ENCODE measurements around the gene WNT3A. TPM values are rescaled to one million over a fixed set of nuclear protein-coding genes. Genes with fewer than 3 reads are reported as not detected.

The WNT3A gene
- total RNA-seq, 1 experiment from 2014 or later: 0.24 TPM

- CTCF ChIA-PET: no interaction called here
- Histone ChIP-seq H4K20me1 (ENCODE audit: insufficient read depth) (no peaks in the 10 kb centered on the region), H3K27me3 (ENCODE audit: insufficient read depth, low read depth) (no peaks in the 10 kb centered on the region), H2AFZ (no peak overlapping the region), H3K4me3 (0 out of 2 replicates have a peak overlapping the region, but pooled peaks have one; percentile 13), H3K79me2 (ENCODE audit: low read depth) (no peaks in the 10 kb centered on the region), H3K27ac (peak overlapping the region; percentile 68), H3K4me1 (replicated peaks; ENCODE audit: insufficient read depth) (peaks cover 45% of the 10 kb centered on the region), H3K9me2 (ENCODE audit: insufficient read depth) (no peaks in the 10 kb centered on the region), H3K9me3 (ENCODE audit: insufficient read depth, low read depth) (no peaks in the 10 kb centered on the region), H3K36me3 (ENCODE audit: low read depth) (no peaks in the 10 kb centered on the region), H3K4me2 (peak overlapping the region; percentile 76), H3F3A (ENCODE audit: insufficient read depth, low read depth) (peaks cover 50% of the 10 kb centered on the region)
- peak; percentile 90 to 96 for DNase-seq
- POLR2A ChIA-PET (ENCODE audit: unreplicated experiment): interaction anchor here (0.7 to 1.0 kb wide), 2 partner anchors 41 to 44 kb away, joined by 5 to 7 read pairs; no protein-coding TSS in a partner anchor
- TF ChIP-seq EZH2 (IDR thresholded peaks at IDR 0.05; ENCODE audit: low read depth) (no peak), CTCF (conservative IDR thresholded peaks at IDR 0.05) (no peak)
- BruUV-seq (replicated peaks): no TSS peak
- intact Hi-C loops (cut with micrococcal nuclease; ENCODE audit: unreplicated experiment): loop anchor here (1.0 to 2.0 kb wide), 2 partner anchors 30 to 39 kb away; no protein-coding TSS in a partner anchor
Measured at GRCh38 chr1:228043281-228043848, 36.6 kb downstream of the WNT3A start.

GRCh38 chr1:228044961-228045360 is 38.2 kb downstream of the WNT3A start:
- Histone ChIP-seq H2AFZ (no peak overlapping the region), H3K9me3 (ENCODE audit: insufficient read depth, low read depth) (no peaks in the 10 kb centered on the region), H4K20me1 (ENCODE audit: insufficient read depth) (no peaks in the 10 kb centered on the region), H3K4me3 (peak overlapping the region; percentile 21; the same call in 1 of the 2 replicates), H3K4me2 (peak overlapping the region; percentile 76), H3K27ac (peak overlapping the region; percentile 79), H3K9me2 (ENCODE audit: insufficient read depth) (no peaks in the 10 kb centered on the region), H3F3A (ENCODE audit: insufficient read depth, low read depth) (peaks cover 50% of the 10 kb centered on the region), H3K36me3 (ENCODE audit: low read depth) (no peaks in the 10 kb centered on the region), H3K4me1 (replicated peaks; ENCODE audit: insufficient read depth) (peaks cover 45% of the 10 kb centered on the region), H3K79me2 (ENCODE audit: low read depth) (no peaks in the 10 kb centered on the region), H3K27me3 (ENCODE audit: insufficient read depth, low read depth) (no peaks in the 10 kb centered on the region)
- ChIA-PET CTCF (interaction anchor here (0.6 to 1.1 kb wide), 3 partner anchors 14 to 40 kb away, joined by 3 to 6 read pairs (median 4); partner anchors contain the start of gene WNT3A), POLR2A (ENCODE audit: unreplicated experiment) (interaction anchor here (0.5 to 0.9 kb wide), 8 partner anchors 24 to 1797 kb away, joined by 3 to 6 read pairs (median 4); partner anchors contain the start of gene ARF1)
- no TSS peak for BruUV-seq (replicated peaks)
- no peak for TF ChIP-seq CTCF (conservative IDR thresholded peaks at IDR 0.05)
- no peak for TF ChIP-seq EZH2 (IDR thresholded peaks at IDR 0.05; ENCODE audit: low read depth)
- intact Hi-C loops (cut with micrococcal nuclease; ENCODE audit: unreplicated experiment): loop anchor here (1.0 to 2.0 kb wide), 2 partner anchors 16 to 37 kb away; partner anchors contain the start of gene ARF1
- peak; percentile 67 to 82 for DNase-seq

- DNase-seq: no peak
- Histone ChIP-seq H2AFZ (no peak overlapping the region), H3K4me1 (replicated peaks; ENCODE audit: insufficient read depth) (peaks cover 45% of the 10 kb centered on the region), H3K36me3 (ENCODE audit: low read depth) (no peaks in the 10 kb centered on the region), H3K27ac (peak overlapping the region; percentile 79), H3K27me3 (ENCODE audit: insufficient read depth, low read depth) (no peaks in the 10 kb centered on the region), H3K4me3 (peak overlapping the region; percentile 21; the same call in 1 of the 2 replicates), H3K9me3 (ENCODE audit: insufficient read depth, low read depth) (no peaks in the 10 kb centered on the region), H3K9me2 (ENCODE audit: insufficient read depth) (no peaks in the 10 kb centered on the region), H3F3A (ENCODE audit: insufficient read depth, low read depth) (peaks cover 50% of the 10 kb centered on the region), H3K4me2 (peak overlapping the region; percentile 76), H4K20me1 (ENCODE audit: insufficient read depth) (no peaks in the 10 kb centered on the region), H3K79me2 (ENCODE audit: low read depth) (no peaks in the 10 kb centered on the region)
- POLR2A ChIA-PET (ENCODE audit: unreplicated experiment): interaction anchor here (0.7 to 0.9 kb wide), 2 partner anchors 30 to 37 kb away, joined by 4 to 6 read pairs; partner anchors contain the start of gene ARF1
- TF ChIP-seq EZH2 (IDR thresholded peaks at IDR 0.05; ENCODE audit: low read depth): no peak
- TF ChIP-seq CTCF (conservative IDR thresholded peaks at IDR 0.05): no peak
- no TSS peak for BruUV-seq (replicated peaks)
- intact Hi-C loops (cut with micrococcal nuclease; ENCODE audit: unreplicated experiment): loop anchor here (1.0 to 2.0 kb wide), 2 partner anchors 15 to 37 kb away; partner anchors contain the start of gene ARF1
- CTCF ChIA-PET: interaction anchor here (0.6 to 1.1 kb wide), 2 partner anchors 14 to 40 kb away, joined by 3 to 4 read pairs; no protein-coding TSS in a partner anchor
Measured at GRCh38 chr1:228045405-228045804, 38.6 kb downstream of the WNT3A start.
